ENCODE data around the gene NUDT1.

GRCh38 chr7:2220506-2220905, 21.5 kb upstream of the NUDT1 start:
- no peak for TF ChIP-seq POLR2A (IDR thresholded peaks at IDR 0.05)
- TF ChIP-seq, protein P1, sequence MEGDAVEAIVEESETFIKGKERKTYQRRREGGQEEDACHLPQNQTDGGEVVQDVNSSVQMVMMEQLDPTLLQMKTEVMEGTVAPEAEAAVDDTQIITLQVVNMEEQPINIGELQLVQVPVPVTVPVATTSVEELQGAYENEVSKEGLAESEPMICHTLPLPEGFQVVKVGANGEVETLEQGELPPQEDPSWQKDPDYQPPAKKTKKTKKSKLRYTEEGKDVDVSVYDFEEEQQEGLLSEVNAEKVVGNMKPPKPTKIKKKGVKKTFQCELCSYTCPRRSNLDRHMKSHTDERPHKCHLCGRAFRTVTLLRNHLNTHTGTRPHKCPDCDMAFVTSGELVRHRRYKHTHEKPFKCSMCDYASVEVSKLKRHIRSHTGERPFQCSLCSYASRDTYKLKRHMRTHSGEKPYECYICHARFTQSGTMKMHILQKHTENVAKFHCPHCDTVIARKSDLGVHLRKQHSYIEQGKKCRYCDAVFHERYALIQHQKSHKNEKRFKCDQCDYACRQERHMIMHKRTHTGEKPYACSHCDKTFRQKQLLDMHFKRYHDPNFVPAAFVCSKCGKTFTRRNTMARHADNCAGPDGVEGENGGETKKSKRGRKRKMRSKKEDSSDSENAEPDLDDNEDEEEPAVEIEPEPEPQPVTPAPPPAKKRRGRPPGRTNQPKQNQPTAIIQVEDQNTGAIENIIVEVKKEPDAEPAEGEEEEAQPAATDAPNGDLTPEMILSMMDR (IDR thresholded peaks at IDR 0.05): no peak
